Effector memory CD8-positive, alpha-beta T cell (primary cell): ENCODE measurements around the gene SRD5A2.

Experiments used
- ATAC-seq: fragments of 150-1000 bp; cut with Tn5 transposase; replicated peaks from 2 replicates; pipeline ENCODE4 v1.10.0; 2021; ENCODE audit warnings: mild to moderate bottlenecking, moderate library complexity
- DNase-seq, 3 experiments: peaks; one replicate each; pipeline ENCODE4 v3.0.0; 2021
- H3K27ac Mint-ChIP-seq, 2 donors: one replicate each; pipeline ENCODE4 v1.8.0; 2022; ENCODE audit warnings: mild to moderate bottlenecking in 2 of 2, mixed read lengths in 2 of 2, moderate library complexity in 2 of 2
- H3K27me3 Mint-ChIP-seq, 2 donors: one replicate each; pipeline ENCODE4 v1.8.0; 2022; ENCODE audit warnings: mixed read lengths in 2 of 2
- H3K36me3 Mint-ChIP-seq: one replicate; pipeline ENCODE4 v1.8.0; 2022; ENCODE audit warnings: mild to moderate bottlenecking, moderate library complexity, mixed read lengths; ENCODE audit not compliant: insufficient read depth
- H3K4me1 Mint-ChIP-seq, 2 donors: one replicate each; pipeline ENCODE4 v1.8.0; 2022; ENCODE audit warnings: low read depth in 2 of 2, mixed read lengths in 2 of 2
- H3K4me3 Mint-ChIP-seq, 2 donors: one replicate each; pipeline ENCODE4 v1.8.0; 2022; ENCODE audit warnings: mild to moderate bottlenecking in 2 of 2, mixed read lengths in 2 of 2, moderate library complexity in 2 of 2
- H3K9me3 Mint-ChIP-seq, 2 donors: one replicate each; pipeline ENCODE4 v1.8.0; 2022; ENCODE audit warnings: mixed read lengths in 2 of 2

Gene SRD5A2

DNA sequence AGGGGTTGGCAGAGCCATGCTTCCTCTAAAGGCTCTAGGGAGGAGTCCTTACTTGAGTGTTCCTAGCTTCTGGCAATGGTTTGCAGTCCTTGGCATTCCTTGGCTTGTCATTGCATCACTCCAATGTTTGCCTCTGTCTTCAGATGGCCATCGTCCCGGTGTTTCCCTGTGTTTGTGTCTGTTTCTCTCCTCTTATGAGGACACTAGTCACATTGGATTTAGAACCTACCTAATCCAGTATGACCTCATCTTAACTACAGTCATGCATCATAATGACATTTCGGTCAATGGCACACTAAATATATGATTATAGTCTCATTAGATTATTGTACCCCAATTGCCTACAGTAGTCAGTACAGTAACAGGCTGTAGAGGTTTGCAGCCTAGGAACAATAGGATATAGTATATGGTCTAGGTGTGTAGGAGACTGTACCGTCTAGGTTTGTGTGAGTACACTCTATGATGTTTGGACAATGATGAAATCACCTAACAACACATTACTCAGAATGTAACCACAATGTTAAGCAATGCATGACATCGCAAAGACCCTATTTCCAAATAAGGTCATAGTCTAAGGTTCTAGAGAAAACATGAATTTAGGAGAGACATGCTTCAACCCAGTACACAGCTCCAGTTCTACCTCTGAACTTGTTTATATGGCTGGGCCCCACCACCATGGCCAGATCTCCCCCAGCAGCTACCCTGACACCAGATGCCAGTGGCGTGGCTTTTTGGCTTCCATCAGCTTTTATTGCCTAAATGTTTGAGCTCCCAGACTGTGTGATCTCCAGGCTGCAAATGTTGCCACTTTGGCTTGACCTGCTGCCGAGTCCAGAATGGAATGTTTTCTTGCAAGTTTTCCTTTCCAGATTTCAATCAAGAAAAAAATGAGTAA, 22.1 kb downstream of the SRD5A2 start:
- DNase-seq (no peak), ATAC-seq (no peak)
- Mint-ChIP-seq H3K4me1 (no peaks in the 10 kb centered on the region), H3K27me3 (peaks cover 23 to 30% of the 10 kb centered on the region in 2 donors), H3K4me3 (no peak overlapping the region), H3K9me3 (peaks cover 4 to 11% of the 10 kb centered on the region in 2 donors), H3K27ac (no peak overlapping the region), H3K36me3 (no peaks in the 10 kb centered on the region)

DNA sequence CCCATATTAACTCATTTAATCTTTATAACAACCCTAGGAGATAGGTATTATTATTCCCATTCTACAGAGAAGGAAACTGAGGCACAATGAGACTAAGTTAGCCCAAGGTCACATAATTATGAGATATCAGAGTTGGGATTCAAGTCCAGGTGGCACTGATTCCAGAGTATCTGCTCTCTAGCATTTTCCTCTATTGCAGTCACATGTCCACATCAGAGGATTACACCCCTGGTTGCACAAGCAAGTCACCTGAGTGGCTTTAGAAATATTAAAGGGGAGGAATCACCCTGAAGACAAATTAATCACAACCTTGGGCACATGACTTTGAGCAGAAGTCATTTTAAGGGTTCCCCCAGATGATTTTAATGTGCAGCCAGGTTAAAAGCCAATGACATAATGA, 23.8 kb downstream of the SRD5A2 start:
- DNase-seq (no peak), ATAC-seq (no peak)
- Mint-ChIP-seq H3K4me3 (no peak overlapping the region), H3K27ac (no peak overlapping the region), H3K27me3 (peaks cover 17 to 20% of the 10 kb centered on the region in 2 donors), H3K9me3 (peaks cover 2 to 15% of the 10 kb centered on the region in 2 donors), H3K4me1 (no peaks in the 10 kb centered on the region), H3K36me3 (no peaks in the 10 kb centered on the region)

DNA sequence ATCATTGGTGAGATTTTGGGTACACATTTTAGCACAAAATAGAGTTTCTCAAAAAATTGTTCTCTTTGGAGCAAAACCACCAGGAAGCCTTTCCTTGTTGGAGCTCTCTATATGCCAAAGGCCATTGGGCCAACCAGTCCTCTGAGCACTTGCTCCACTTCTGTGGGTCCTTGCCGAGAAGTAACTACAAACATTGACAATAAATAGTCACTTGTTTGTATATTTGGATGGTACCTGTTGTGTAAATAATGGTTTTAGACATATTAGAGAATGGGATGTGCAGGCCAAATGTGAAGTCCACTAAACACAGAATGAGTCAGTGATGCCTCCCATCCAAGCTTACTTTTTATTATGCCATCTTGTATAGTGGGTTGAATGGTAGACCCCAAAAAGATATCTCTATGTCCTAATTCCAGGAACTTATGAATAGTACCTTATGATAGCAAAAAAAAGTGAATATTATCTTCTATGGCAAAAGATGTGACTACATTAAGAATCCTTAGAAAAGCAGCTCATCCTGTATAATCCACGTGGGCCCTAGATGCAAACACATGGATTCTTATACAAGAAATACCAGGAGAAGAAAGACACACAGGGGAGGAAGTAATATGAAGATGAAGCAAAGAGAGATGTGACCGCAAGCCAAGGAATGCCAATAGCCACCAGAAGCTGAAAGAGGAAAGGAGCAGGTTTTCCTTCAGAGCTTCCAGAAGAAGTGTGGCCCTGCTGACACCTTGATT, 24.6 kb downstream of the SRD5A2 start:
- no peak for ATAC-seq
- Mint-ChIP-seq H3K27ac (no peak overlapping the region), H3K4me3 (no peak overlapping the region), H3K9me3 (peaks cover 2 to 15% of the 10 kb centered on the region in 2 donors), H3K27me3 (peaks cover 10 to 15% of the 10 kb centered on the region in 2 donors), H3K36me3 (no peaks in the 10 kb centered on the region), H3K4me1 (no peaks in the 10 kb centered on the region)
- DNase-seq, result no peak

DNA sequence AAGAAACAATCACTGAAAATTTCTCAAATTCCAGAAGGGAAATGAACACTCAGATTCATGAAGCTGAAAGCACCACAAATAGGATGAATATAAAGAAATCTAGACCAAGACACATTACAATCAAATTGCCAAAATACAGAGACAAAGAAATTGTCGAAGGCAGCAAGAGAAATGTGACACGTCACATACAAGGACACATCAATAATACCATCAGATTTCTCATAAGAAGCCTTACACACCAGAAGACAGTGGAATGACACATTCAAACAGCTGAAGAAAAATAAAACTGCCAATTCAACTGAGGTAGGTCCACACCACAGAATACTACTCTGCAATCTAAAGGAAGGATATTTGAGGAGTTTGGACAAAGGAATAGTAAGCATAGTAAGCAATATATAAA, 27.4 kb downstream of the SRD5A2 start:
- Mint-ChIP-seq H3K4me1 (no peaks in the 10 kb centered on the region), H3K36me3 (no peaks in the 10 kb centered on the region), H3K27me3 (peaks cover 0 to 8% of the 10 kb centered on the region in 2 donors), H3K4me3 (no peak overlapping the region), H3K27ac (no peak overlapping the region), H3K9me3 (peaks cover 2 to 15% of the 10 kb centered on the region in 2 donors)
- DNase-seq, result no peak
- ATAC-seq, result no peak

DNA sequence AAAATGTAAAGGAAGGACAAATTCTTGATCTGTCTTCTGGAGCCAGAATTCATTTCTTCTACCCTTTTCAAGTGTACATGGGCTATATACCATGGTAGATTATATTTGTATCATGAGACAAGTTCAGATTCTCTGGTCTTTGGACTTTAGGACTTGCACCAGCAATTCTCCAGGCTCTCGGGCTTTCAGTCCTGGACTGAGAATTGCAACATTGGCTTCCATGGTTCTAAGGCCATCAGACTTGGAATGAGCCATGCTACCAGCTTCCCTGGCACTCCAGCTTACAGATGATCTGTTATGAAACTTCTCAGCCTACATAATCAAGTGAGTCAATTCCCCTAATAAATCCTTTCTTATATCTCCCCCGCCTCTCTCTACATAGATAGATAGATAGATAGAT, 33.3 kb downstream of the SRD5A2 start:
- H3K4me3 Mint-ChIP-seq, result no peak overlapping the region
- H3K27ac Mint-ChIP-seq, result no peak overlapping the region
- no peaks in the 10 kb centered on the region for H3K36me3 Mint-ChIP-seq
- peaks cover 0 to 16% of the 10 kb centered on the region in 2 donors for H3K27me3 Mint-ChIP-seq
- ATAC-seq (no peak), DNase-seq (no peak)
- H3K4me1 Mint-ChIP-seq, result no peaks in the 10 kb centered on the region
- H3K9me3 Mint-ChIP-seq, result peaks cover 2 to 4% of the 10 kb centered on the region in 2 donors

DNA sequence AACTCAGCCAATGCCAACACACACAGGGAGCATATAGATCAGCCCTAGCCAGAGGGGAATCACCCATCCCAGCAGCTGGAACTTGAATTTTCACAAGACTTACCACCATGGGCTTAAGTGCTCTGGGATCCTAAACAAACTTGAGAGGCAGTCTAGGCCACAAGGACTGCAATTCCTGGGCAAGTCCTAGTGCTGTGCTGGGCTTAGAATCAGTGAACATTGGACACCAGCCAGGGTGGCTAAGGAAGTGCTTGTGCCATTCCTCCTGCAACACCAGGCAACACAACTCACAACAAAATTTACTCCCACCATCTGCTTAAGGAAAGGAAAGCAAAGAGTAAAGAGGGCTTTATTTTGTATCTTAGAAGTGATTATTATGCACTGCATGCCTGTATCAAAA, 38.9 kb downstream of the SRD5A2 start:
- Mint-ChIP-seq H3K27ac (no peak overlapping the region), H3K9me3 (peaks cover 2 to 7% of the 10 kb centered on the region in 2 donors), H3K27me3 (peaks cover 0 to 18% of the 10 kb centered on the region in 2 donors), H3K36me3 (no peaks in the 10 kb centered on the region), H3K4me3 (no peak overlapping the region), H3K4me1 (no peaks in the 10 kb centered on the region)
- DNase-seq, result no peak
- ATAC-seq, result no peak

DNA sequence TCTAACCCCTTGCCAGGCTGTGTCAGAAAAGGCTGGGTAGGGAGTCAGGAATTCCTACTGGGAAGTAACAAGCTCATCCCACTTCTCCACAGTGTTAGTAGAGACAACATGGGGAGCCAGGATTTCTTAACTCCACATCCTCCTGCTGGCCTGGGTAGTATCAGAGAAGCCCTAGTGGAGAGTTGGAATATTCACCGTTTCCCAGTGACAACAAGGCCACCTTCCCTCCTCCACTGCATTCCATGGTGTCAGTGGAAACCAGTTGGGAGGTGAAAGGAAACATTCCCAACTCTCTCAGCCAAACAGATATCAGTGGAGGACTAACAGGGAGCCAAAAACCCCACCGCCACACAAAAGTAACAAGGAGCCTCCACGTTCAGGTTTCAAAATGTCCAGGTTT, 41.2 kb downstream of the SRD5A2 start:
- DNase-seq, result no peak
- no peaks in the 10 kb centered on the region for H3K36me3 Mint-ChIP-seq
- no peak overlapping the region for H3K4me3 Mint-ChIP-seq
- no peak overlapping the region for H3K27ac Mint-ChIP-seq
- no peak for ATAC-seq
- no peaks in the 10 kb centered on the region for H3K4me1 Mint-ChIP-seq
- H3K9me3 Mint-ChIP-seq, result peaks cover 2 to 7% of the 10 kb centered on the region in 2 donors
- peaks cover 9 to 26% of the 10 kb centered on the region in 2 donors for H3K27me3 Mint-ChIP-seq

DNA sequence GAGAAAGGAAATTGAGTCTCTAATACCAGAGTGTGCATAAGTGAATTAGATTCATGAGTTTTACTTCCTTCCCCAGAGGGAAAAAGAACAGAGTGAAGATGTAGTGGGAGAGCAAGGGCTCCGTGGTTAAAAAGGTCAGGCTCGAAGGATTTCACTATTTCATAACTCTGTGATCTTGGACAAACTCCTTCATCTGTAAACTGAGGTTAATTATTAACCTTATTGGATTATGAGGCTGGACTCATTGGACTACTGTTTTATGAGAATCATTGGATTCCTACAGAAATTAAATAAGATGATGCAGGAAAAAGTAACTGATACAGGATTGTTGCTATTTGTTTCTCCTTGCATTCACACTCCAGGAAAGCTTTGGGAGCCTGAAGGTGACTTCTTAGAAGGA, 45.0 kb downstream of the SRD5A2 start:
- no peak for DNase-seq
- Mint-ChIP-seq H3K36me3 (no peaks in the 10 kb centered on the region), H3K4me3 (no peak overlapping the region), H3K27ac (no peak overlapping the region), H3K9me3 (no peaks in the 10 kb centered on the region), H3K4me1 (no peaks in the 10 kb centered on the region), H3K27me3 (peaks cover 17 to 33% of the 10 kb centered on the region in 2 donors)
- ATAC-seq, result no peak

DNA sequence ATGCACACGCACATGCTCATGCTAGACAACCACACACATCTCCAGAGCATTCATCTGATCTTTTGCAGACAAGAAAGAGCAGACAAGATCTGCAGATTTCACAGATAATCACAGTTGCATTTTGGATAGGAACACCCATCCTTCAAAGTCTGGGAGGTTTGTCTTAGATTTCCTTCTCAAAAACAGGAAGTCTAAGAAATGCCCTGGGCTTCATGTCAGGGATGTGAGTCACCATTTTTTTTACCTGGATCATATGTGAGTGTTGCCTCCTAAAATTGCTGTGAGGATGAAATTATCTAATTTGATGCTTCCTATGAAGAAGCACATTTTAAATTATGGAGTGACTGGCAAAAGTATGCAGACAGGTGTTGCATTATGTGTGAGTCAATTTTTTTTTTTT, 46.1 kb downstream of the SRD5A2 start:
- H3K9me3 Mint-ChIP-seq, result no peaks in the 10 kb centered on the region
- H3K4me1 Mint-ChIP-seq, result no peaks in the 10 kb centered on the region
- peaks cover 28 to 44% of the 10 kb centered on the region in 2 donors for H3K27me3 Mint-ChIP-seq

DNA sequence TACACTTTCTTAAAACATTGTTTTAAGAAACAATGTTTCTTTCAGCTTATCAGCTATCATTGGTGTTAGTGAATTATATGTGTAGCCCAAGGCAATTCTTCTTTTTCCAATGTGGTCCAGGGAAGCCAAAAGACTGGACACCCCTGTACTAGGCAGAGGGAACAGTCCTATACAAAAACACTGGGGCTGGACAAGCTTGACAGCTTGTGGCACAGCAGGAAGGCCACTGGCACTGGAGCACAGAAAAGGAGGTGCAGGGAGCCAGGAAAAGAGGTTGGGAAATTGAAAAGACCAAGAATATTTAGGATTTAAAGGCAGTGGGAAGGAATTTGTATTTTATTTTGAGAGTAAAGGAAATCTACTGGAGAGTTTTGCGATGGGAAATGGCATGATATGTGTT, 47.7 kb downstream of the SRD5A2 start:
- no peaks in the 10 kb centered on the region for H3K36me3 Mint-ChIP-seq
- no peak overlapping the region for H3K27ac Mint-ChIP-seq
- no peaks in the 10 kb centered on the region for H3K4me1 Mint-ChIP-seq
- ATAC-seq (no peak), DNase-seq (no peak)
- H3K27me3 Mint-ChIP-seq, result peaks cover 35 to 49% of the 10 kb centered on the region in 2 donors
- H3K4me3 Mint-ChIP-seq, result no peak overlapping the region
- H3K9me3 Mint-ChIP-seq, result no peaks in the 10 kb centered on the region

More for the DNA sequence above, 46.1 kb downstream of the SRD5A2 start:
- Mint-ChIP-seq H3K27ac (no peak overlapping the region), H3K36me3 (no peaks in the 10 kb centered on the region), H3K4me3 (no peak overlapping the region)
- no peak for ATAC-seq
- no peak for DNase-seq

DNA sequence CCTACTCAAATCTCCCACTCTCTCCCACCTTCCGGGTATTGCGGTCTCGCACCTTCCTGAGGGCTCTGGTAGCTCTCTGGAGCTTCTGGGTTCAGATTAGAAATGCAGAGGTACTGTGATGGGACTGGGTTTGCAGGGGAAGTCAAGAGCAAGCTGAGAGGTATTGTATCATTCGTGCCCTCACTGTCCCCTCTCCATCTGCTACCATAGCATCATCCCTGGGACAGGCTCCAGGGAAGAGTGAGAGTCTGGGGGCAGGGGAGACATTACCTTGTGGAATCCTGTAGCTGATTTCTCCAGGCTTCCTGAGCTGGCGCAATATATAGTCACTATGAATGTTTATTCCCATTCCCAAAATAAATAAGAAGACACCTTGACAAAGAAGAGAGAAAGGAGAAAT, 49.6 kb downstream of the SRD5A2 start:
- H3K9me3 Mint-ChIP-seq, result no peaks in the 10 kb centered on the region
- ATAC-seq (no peak), DNase-seq (no peak)

DNA sequence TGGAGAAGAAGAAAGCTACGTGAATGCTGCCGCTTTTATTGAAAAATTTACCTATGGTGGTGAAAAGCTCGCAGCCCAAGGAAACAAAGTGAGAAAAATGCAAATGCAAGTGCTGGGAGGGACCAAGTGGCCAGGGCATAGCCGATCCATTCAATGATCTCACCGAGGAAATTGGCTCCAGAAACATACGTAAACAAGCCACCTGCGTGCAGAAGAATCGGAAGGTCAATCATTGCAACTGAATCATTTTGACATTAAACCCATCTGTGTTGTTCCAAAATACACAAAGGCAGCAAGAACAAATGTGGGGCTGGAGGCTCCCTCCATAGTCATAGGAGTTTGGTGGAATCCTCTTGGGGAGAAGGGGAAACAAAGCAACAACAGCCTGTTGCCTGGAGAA, 51.5 kb downstream of the SRD5A2 start:
- Mint-ChIP-seq H3K4me1 (no peaks in the 10 kb centered on the region), H3K27me3 (peaks cover 52 to 58% of the 10 kb centered on the region in 2 donors), H3K4me3 (no peak overlapping the region), H3K36me3 (no peaks in the 10 kb centered on the region), H3K9me3 (no peaks in the 10 kb centered on the region), H3K27ac (no peak overlapping the region)
- DNase-seq (no peak), ATAC-seq (no peak)

More for the DNA sequence above, 49.6 kb downstream of the SRD5A2 start:
- H3K36me3 Mint-ChIP-seq, result no peaks in the 10 kb centered on the region
- peaks cover 41 to 55% of the 10 kb centered on the region in 2 donors for H3K27me3 Mint-ChIP-seq
- no peak overlapping the region for H3K4me3 Mint-ChIP-seq
- H3K4me1 Mint-ChIP-seq, result no peaks in the 10 kb centered on the region
- no peak overlapping the region for H3K27ac Mint-ChIP-seq

DNA sequence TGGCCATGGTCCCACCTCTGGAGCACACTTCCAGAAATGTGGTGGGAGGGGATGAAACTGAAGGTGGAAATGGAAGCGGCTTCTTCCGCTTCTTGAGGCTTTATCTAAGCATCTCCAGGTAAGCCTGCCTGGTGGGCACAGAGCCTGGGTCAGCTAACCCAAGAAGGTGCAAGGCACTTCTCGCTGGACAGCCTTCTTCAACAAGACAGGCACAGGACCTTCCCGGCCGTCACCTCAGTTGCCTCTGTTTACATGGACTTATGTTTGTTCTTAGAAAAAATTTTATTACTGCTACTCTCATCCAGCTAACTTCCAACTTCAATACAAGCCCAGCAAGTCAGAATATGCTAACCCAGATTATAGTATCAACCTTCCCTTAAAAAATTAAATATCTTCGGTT, 51.9 kb downstream of the SRD5A2 start:
- Mint-ChIP-seq H3K36me3 (no peaks in the 10 kb centered on the region), H3K27ac (no peak overlapping the region), H3K9me3 (no peaks in the 10 kb centered on the region), H3K4me3 (no peak overlapping the region), H3K27me3 (peaks cover 56 to 62% of the 10 kb centered on the region in 2 donors), H3K4me1 (peaks cover 0 to under 1% of the 10 kb centered on the region in 2 donors)
- ATAC-seq (no peak), DNase-seq (no peak)
